Ovary (tissue), 9 donors: ENCODE data around the gene TRIM46. TPM values are rescaled to one million over a fixed set of nuclear protein-coding genes. Genes with fewer than 3 reads are reported as not detected.
A peak's percentile ranks its signal among the peaks of the same experiment; 100 is the strongest.

Source experiments
- DNase-seq, 5 donors: peaks; one replicate each; pipeline ENCODE4 v3.0.0-alpha.2; 2019 to 2020
- H3K27ac ChIP-seq, 2 donors: fragments of 200-600 bp; one replicate each; pipeline versions ENCODE4 v1.5.1 to v1.8.0; 2019 to 2022
- H3K27me3 ChIP-seq: fragments of 200-600 bp; one replicate; pipeline ENCODE4 v1.8.0; 2022
- H3K36me3 ChIP-seq: fragments of 200-600 bp; sonication (generic); one replicate; pipeline ENCODE4 v1.5.1; 2019
- H3K4me1 ChIP-seq: one replicate; pipeline ENCODE4 v1.8.1; 2013; ENCODE audit warnings: mild to moderate bottlenecking, moderate library complexity; ENCODE audit not compliant: insufficient read depth
- H3K4me3 ChIP-seq: fragments of 200-600 bp; sonication (generic); one replicate; pipeline ENCODE4 v1.5.1; 2017
- H3K9me3 ChIP-seq, 2 donors: fragments of 200-600 bp in 1 of 2; sonication (generic) in 1 of 2; one replicate each; pipeline versions ENCODE4 v1.5.1 to v1.8.1; 2013 to 2019; ENCODE audit warnings: mild to moderate bottlenecking in 1 of 2, moderate library complexity in 1 of 2
- EP300 ChIP-seq: sonication (generic); formaldehyde crosslinking; IDR thresholded peaks from one replicate; pipeline ENCODE4 v1.6.1; 2017; ENCODE audit warnings: antibody characterized with exemption
- POLR2A ChIP-seq: fragments of 450-650 bp; IDR thresholded peaks from one replicate; pipeline ENCODE4 v1.6.1; 2017; ENCODE audit warnings: antibody characterized with exemption, mild to moderate bottlenecking, moderate library complexity
- WGBS, 3 donors: extraction: QIAGEN DNeasy Blood & Tissue Kit in 1 of 3; methylation state at CpG; one replicate each; pipeline versions ENCODE4 v1.1.5 to v1.1.7; 2013 to 2017; 5-methylcytosine and 5-hydroxymethylcytosine counted together
- intact Hi-C, 4 donors: fragments of 100-400 bp; cut with DNase I; formaldehyde crosslinking; loops; one replicate each; pipeline versions ENCODE4 v1.11.0 to v1.15.1; 2022 to 2023
- polyA plus RNA-seq, 2 donors: library from polyadenylated mRNA; stranded (reverse); fragments of 200-250 nt in 1 of 2; fragments of 350-450 nt in 1 of 2; fragmentation: Illumina TruSeq in 1 of 2; extraction: RNeasy Lipid Tissue Mini Kit (QIAGEN cat#74804) in 1 of 2; gene quantifications; one replicate each; pipeline ENCODE4 v1.2.3, GENCODE V29; 2013 to 2014
- total RNA-seq, 7 donors: library from RNA; depleted of rRNA in 2 of 7; stranded (reverse); fragments of >200 nt in 2 of 7; fragmentation: NEBNext Ultra II Directional in 3 of 7; extraction: Animal tissue kit (Norgen Biotek cat#: 25700) in 3 of 7; gene quantifications; one replicate each; pipeline versions ENCODE4 v1.1.0 to v1.2.4, GENCODE V29; 2016 to 2023
- TF ChIP-seq, protein P1 (sequence below), 3 donors: fragments of 450-650 bp in 2 of 3; fragments of 200-600 bp in 1 of 3; IDR thresholded peaks; one replicate each; pipeline versions ENCODE4 v1.5.1 to v1.8.0; 2016 to 2022; ENCODE audit warnings: antibody characterized with exemption in 3 of 3, mild to moderate bottlenecking in 1 of 3
- donor health status: DM: no; HTN: no; CAD: no; lungs with moderate emphysema.
- donor health status: DM: no; HTN: no; CAD: no.
- donor health status: Bipolar disorder and iron deficiency.
- donor health status: DM: yes; HTN: yes; CAD: no.
- donor health status: DM: no; HTN: no; CAD: no.
- donor health status: DM: yes; HTN: yes; CAD: no.

TRIM46 gene
- total and polyA plus RNA-seq, 9 donors = 0.12 to 0.87 (median 0.29) TPM; not detected in 1

- H3K27ac ChIP-seq = no peak overlapping the region
- intact Hi-C loops = loop anchor here in 1 of 4 donors (10.0 kb wide), 2 partner anchors 147 to 417 kb away; partner anchors contain the start of gene RUSC1
- TF ChIP-seq, protein P1, sequence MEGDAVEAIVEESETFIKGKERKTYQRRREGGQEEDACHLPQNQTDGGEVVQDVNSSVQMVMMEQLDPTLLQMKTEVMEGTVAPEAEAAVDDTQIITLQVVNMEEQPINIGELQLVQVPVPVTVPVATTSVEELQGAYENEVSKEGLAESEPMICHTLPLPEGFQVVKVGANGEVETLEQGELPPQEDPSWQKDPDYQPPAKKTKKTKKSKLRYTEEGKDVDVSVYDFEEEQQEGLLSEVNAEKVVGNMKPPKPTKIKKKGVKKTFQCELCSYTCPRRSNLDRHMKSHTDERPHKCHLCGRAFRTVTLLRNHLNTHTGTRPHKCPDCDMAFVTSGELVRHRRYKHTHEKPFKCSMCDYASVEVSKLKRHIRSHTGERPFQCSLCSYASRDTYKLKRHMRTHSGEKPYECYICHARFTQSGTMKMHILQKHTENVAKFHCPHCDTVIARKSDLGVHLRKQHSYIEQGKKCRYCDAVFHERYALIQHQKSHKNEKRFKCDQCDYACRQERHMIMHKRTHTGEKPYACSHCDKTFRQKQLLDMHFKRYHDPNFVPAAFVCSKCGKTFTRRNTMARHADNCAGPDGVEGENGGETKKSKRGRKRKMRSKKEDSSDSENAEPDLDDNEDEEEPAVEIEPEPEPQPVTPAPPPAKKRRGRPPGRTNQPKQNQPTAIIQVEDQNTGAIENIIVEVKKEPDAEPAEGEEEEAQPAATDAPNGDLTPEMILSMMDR (IDR thresholded peaks at IDR 0.05) = no peak
- TF ChIP-seq EP300 (no peak), POLR2A (no peak)
These were observed 4.3 kb downstream of the TRIM46 start for GRCh38 chr1:155177918-155178281.

GRCh38 chr1:155178441-155179111 is 4.9 kb downstream of the TRIM46 start:
- Histone ChIP-seq H3K4me1 (no peaks in the 10 kb centered on the region), H3K9me3 (no peaks in the 10 kb centered on the region), H3K27ac (no peak overlapping the region), H3K27me3 (no peaks in the 10 kb centered on the region), H3K36me3 (no peaks in the 10 kb centered on the region), H3K4me3 (no peak overlapping the region)
- TF ChIP-seq, protein P1 (IDR thresholded peaks at IDR 0.05) = no peak
- TF ChIP-seq EP300 = no peak
- no peak for TF ChIP-seq POLR2A
- intact Hi-C loops = loop anchor here in 1 of 4 donors (10.0 kb wide), 2 partner anchors 146 to 416 kb away; partner anchors contain the start of gene RUSC1
- WGBS, 3 donors = 82 to 84% (median 84%) methylated on average over 30 of the region's 30 CpGs
- peak in 4 of 5 donors; percentile 20 to 34 (median 24) for DNase-seq

More at GRCh38 chr1:155177918-155178281, 4.3 kb downstream of the TRIM46 start:
- no peaks in the 10 kb centered on the region for H3K9me3 ChIP-seq
- 94 to 97% (median 96%) methylated on average over 9 of the region's 9 CpGs for WGBS, 3 donors
- H3K36me3 ChIP-seq = no peaks in the 10 kb centered on the region
- H3K4me1 ChIP-seq = no peaks in the 10 kb centered on the region
- no peak overlapping the region for H3K4me3 ChIP-seq
- peak in 4 of 5 donors; percentile 12 to 31 (median 24) for DNase-seq
- H3K27me3 ChIP-seq = no peaks in the 10 kb centered on the region

DNA sequence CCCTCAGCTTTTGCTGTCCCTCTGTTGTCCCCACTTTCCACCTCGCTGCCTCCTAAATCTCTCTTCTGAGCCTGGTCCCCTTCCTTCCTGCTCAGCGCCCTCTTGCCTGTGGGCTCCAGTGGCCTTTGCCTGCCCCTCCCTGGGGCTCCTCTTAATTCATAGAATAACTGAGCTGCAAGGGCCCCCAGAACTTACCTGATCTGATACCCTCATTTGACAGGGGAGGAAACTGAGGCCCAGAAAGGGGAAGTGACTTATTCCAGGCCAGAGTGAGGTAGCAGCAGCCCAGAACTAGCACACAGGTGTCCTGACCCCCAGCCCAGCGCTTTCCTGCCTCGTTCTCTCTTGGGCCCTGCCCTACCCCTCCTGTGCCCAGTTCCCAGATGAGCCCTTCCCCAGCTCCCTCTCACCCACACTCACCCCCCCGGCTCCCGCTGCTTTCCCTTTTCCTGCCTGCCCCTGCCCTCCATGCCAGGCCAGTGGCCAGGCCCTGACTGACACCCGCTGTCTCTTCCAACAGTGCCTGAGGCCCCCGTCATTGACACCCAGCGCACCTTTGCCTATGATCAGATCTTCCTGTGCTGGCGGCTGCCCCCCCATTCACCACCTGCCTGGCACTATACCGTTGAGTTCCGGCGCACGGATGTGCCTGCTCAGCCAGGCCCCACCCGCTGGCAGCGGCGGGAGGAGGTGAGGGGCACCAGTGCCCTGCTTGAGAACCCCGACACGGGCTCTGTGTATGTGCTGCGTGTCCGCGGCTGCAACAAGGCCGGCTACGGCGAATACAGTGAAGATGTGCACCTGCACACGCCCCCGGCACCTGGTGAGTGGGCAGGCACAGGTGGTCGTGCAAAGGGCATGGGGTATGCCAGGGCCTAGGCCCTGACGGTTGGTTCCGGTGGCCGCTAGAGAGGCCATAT is 5.7 kb downstream of the TRIM46 start:
- intact Hi-C loops = loop anchor here in 1 of 4 donors (10.0 kb wide), 2 partner anchors 145 to 415 kb away; partner anchors contain the start of gene RUSC1
- TF ChIP-seq EP300 = no peak
- no peak for TF ChIP-seq POLR2A
- TF ChIP-seq, protein P1 (IDR thresholded peaks at IDR 0.05) = no peak
- Histone ChIP-seq H3K4me1 (no peaks in the 10 kb centered on the region), H3K4me3 (no peak overlapping the region), H3K27ac (no peak overlapping the region), H3K27me3 (no peaks in the 10 kb centered on the region), H3K9me3 (no peaks in the 10 kb centered on the region), H3K36me3 (no peaks in the 10 kb centered on the region)
- DNase-seq = peak in 4 of 5 donors; percentile 20 to 39 (median 22)
- 90 to 92% (median 91%) methylated on average over 29 to 31 of the region's 31 CpGs for WGBS, 3 donors

DNA sequence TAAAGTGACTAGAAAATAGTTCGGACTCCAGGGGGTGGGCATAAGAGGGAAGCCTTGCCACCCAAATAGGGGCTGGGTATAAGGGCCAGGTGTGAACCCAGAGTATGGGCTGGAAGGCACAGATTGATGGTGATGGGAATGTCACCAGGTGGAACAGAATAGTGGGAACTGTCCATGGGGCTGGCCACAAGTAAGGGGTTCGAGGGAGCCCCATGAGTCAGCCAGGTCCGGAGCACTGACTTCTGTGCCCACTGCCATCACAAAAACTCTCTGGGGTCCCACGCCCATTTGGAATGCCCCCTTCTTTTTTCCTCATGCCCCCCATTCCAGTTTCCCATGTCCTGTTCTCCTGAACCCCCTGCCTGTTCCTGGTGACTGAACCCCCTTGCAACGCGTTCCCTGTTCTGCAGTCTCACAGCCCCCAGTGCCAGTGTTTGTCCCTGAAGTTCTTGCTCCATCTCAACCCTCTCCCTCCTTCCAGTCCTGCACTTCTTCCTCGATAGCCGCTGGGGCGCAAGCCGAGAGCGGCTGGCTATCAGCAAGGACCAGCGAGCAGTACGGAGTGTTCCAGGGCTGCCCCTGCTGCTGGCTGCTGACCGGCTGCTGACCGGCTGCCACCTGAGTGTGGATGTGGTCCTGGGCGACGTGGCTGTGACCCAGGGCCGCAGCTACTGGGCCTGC is 7.9 kb downstream of the TRIM46 start:
- TF ChIP-seq POLR2A (no peak), EP300 (no peak)
- TF ChIP-seq, protein P1 (IDR thresholded peaks at IDR 0.05) = no peak
- intact Hi-C loops = no loop called here
- DNase-seq = peak in 2 of 5 donors; percentile 5 to 6
- H3K9me3 ChIP-seq = no peaks in the 10 kb centered on the region
- no peak overlapping the region for H3K27ac ChIP-seq
- no peaks in the 10 kb centered on the region for H3K27me3 ChIP-seq
- H3K36me3 ChIP-seq = no peaks in the 10 kb centered on the region
- 85 to 87% (median 85%) methylated on average over 18 of the region's 18 CpGs for WGBS, 3 donors
- H3K4me1 ChIP-seq = no peaks in the 10 kb centered on the region
- no peak overlapping the region for H3K4me3 ChIP-seq
